ENCODE measurements around the gene DGKG. TPM values are rescaled to one million over a fixed set of nuclear protein-coding genes. Genes with fewer than 3 reads are reported as not detected.

Gene DGKG
- total and polyA plus RNA-seq, 2 of the 8 experiments (the other 6 are each of a cell fraction or from before 2014, with no cell fraction given): 0.30 to 0.48 TPM

- no peak overlapping the region for H3K23ac ChIP-seq (ENCODE audit: insufficient read length)
- H3K18ac ChIP-seq (ENCODE audit: extremely low read depth, low read length): no peak overlapping the region
- H2AK5ac ChIP-seq (ENCODE audit: low read depth, low read length): no peak overlapping the region
- H3K4me1 ChIP-seq (replicated peaks in 1 of 4; ENCODE audit: control insufficient read depth in 3 of 4, insufficient read depth in 4 of 4, low read length in 3 of 4): peaks cover 0 to 9% (median 4%) of the 10 kb centered on the region in 4 experiments; a peak in 5 of 7 replicates
- H4K5ac ChIP-seq (ENCODE audit: insufficient read length, low read depth, low read length): no peak overlapping the region
- FAIRE-seq (no peak), DNase-seq (ENCODE audit: low read depth in 1 of 2, low spot score in 2 of 2) (no peak)
- H2BK20ac ChIP-seq (ENCODE audit: low read length): no peak overlapping the region
- H3K27ac ChIP-seq (ENCODE audit: low read depth, low read length): no peak overlapping the region
- H3K14ac ChIP-seq (ENCODE audit: insufficient read length): no peak overlapping the region
- H4K20me1 ChIP-seq (replicated peaks in 1 of 2; ENCODE audit: control insufficient read depth in 1 of 2, insufficient read depth in 2 of 2, low read length in 2 of 2): no peaks in the 10 kb centered on the region
- no peak overlapping the region for H3K4me2 ChIP-seq (ENCODE audit: insufficient read depth in 1 of 2, low read depth in 2 of 2, low read length in 2 of 2)
- no peak overlapping the region for H3K4me3 ChIP-seq (ENCODE audit: extremely low read depth in 1 of 4, insufficient read depth in 2 of 4, low read depth in 3 of 4, low read length in 4 of 4)
- H3K79me2 ChIP-seq (ENCODE audit: control insufficient read depth in 1 of 2, insufficient read depth in 2 of 2, low read length in 2 of 2): no peaks in the 10 kb centered on the region
- no peak overlapping the region for H2AFZ ChIP-seq (ENCODE audit: low read length)
- 91% methylated on average over 1 of the region's 1 CpG; no CpG with 5 or more reads in 1 of the 2 experiments for WGBS, 2 experiments (ENCODE audit: extremely low coverage in 1 of 2, insufficient coverage in 1 of 2, insufficient read length in 1 of 2, insufficient replicate concordance in 2 of 2, low coverage in 1 of 2, low lambda C conversion rate in 2 of 2, missing lambda C conversion rate in 1 of 2)
- ChIA-PET POLR2A (ENCODE audit: partially characterized antibody) (interaction anchor here (0.8 to 1.3 kb wide), 3 partner anchors 9 to 15 kb away, joined by 3 read pairs; no protein-coding TSS in a partner anchor), CTCF (ENCODE audit: partially characterized antibody) (interaction anchor here (0.9 to 2.9 kb wide), 4 partner anchors 16 to 175 kb away, joined by 3 to 9 read pairs (median 6); no protein-coding TSS in a partner anchor)
- no peak overlapping the region for H3K4ac ChIP-seq (replicated peaks; ENCODE audit: insufficient read length, low read depth, low read length)
- H3K9me3 ChIP-seq (ENCODE audit: insufficient read depth in 2 of 2, low read depth in 1 of 2, low read length in 1 of 2): no peaks in the 10 kb centered on the region
- H3K56ac ChIP-seq (replicated peaks; ENCODE audit: insufficient read length, low read depth, low read length): no peak overlapping the region
- peaks cover 24 to 37% (median 30%) of the 10 kb centered on the region in 4 experiments for H3K27me3 ChIP-seq (replicated peaks in 1 of 4; ENCODE audit: control insufficient read depth in 3 of 4, extremely low read depth in 1 of 4, insufficient read depth in 3 of 4, low read length in 3 of 4)
- no peaks in the 10 kb centered on the region for H3K36me3 ChIP-seq (ENCODE audit: control insufficient read depth in 2 of 4, insufficient read depth in 4 of 4, low read length in 3 of 4)
- no peak overlapping the region for H2BK120ac ChIP-seq (replicated peaks; ENCODE audit: low read depth, low read length)
- no peaks in the 10 kb centered on the region for H3K79me1 ChIP-seq (ENCODE audit: low read depth, low read length)
- peaks cover 10% of the 10 kb centered on the region for H3K23me2 ChIP-seq (ENCODE audit: low read depth, low read length)
- H4K91ac ChIP-seq (replicated peaks; ENCODE audit: insufficient read length, low read length): no peak overlapping the region
- no peak overlapping the region for H2BK12ac ChIP-seq (ENCODE audit: low read depth, low read length)
- no peak overlapping the region for H2BK5ac ChIP-seq (ENCODE audit: low read depth, low read length)
- no peak overlapping the region for H2BK15ac ChIP-seq (ENCODE audit: low read length)
- H3K9ac ChIP-seq (replicated peaks in 1 of 4; ENCODE audit: extremely low read depth in 1 of 4, low read depth in 3 of 4, low read length in 3 of 4): no peak overlapping the region
- no peak overlapping the region for H4K8ac ChIP-seq (ENCODE audit: extremely low read depth, insufficient read depth, low read length)
- no peak for TF ChIP-seq CBX8 (IDR thresholded peaks at IDR 0.05; ENCODE audit: borderline replicate concordance, low read depth, low read length)
- no peak for TF ChIP-seq YY1 (IDR thresholded peaks at IDR 0.05; ENCODE audit: low read depth, low read length)
- TF ChIP-seq BCL11A (IDR thresholded peaks at IDR 0.05; ENCODE audit: low read depth in 2 of 2, low read length in 2 of 2): no peak
- TF ChIP-seq RBBP5 (IDR thresholded peaks at IDR 0.05; ENCODE audit: borderline replicate concordance, low read depth, low read length): no peak
- TF ChIP-seq ATF2 (IDR thresholded peaks at IDR 0.05; ENCODE audit: low read length): no peak
- no peak for TF ChIP-seq ZNF274 (IDR thresholded peaks at IDR 0.05; ENCODE audit: borderline replicate concordance, extremely low read depth, low read length)
- TF ChIP-seq TEAD4 (IDR thresholded peaks at IDR 0.05; ENCODE audit: low read depth, low read length): no peak
- no peak for TF ChIP-seq TCF12 (IDR thresholded peaks at IDR 0.05; ENCODE audit: low read depth, low read length)
- no peak for TF ChIP-seq NANOG (IDR thresholded peaks at IDR 0.05; ENCODE audit: insufficient read depth, low read depth, low read length, poor library complexity, severe bottlenecking)
- TF ChIP-seq E2F6 (IDR thresholded peaks at IDR 0.05): no peak
- no peak for TF ChIP-seq CHD2 (IDR thresholded peaks at IDR 0.05; ENCODE audit: low read length)
Observed at GRCh38 chr3:186366206-186366605, 4.2 kb upstream of the DGKG start.
